ENCODE data around the gene NT5C1A.

DNA sequence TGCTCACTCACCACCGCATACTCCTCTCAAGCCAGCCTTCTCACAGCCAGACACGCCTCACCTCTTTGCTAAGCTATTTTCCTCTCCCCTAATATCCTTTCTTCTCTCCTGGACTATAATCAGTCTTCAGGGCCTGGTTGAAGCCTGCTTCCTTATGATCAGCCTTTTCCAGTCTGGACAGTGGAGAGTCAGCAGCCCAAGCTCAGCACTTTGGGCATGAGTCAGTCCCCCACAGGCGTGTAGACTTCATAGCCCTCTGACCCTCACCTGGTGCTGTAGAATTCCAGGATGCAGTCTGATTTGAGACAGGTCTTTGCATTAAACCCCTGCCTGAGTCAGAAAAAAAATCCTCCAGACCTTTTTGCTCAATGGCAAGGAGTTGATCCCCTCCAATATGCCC, 16.8 kb upstream of the NT5C1A start:
- TF ChIP-seq, protein P1, sequence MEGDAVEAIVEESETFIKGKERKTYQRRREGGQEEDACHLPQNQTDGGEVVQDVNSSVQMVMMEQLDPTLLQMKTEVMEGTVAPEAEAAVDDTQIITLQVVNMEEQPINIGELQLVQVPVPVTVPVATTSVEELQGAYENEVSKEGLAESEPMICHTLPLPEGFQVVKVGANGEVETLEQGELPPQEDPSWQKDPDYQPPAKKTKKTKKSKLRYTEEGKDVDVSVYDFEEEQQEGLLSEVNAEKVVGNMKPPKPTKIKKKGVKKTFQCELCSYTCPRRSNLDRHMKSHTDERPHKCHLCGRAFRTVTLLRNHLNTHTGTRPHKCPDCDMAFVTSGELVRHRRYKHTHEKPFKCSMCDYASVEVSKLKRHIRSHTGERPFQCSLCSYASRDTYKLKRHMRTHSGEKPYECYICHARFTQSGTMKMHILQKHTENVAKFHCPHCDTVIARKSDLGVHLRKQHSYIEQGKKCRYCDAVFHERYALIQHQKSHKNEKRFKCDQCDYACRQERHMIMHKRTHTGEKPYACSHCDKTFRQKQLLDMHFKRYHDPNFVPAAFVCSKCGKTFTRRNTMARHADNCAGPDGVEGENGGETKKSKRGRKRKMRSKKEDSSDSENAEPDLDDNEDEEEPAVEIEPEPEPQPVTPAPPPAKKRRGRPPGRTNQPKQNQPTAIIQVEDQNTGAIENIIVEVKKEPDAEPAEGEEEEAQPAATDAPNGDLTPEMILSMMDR (IDR thresholded peaks at IDR 0.05) = no peak
- no peak for TF ChIP-seq ZFX (IDR thresholded peaks at IDR 0.05; ENCODE audit: borderline replicate concordance)

Measured in 22Rv1 (cell line).